Panc1 (cell line): ENCODE results near the gene UBP1. TPM values are rescaled to one million over a fixed set of nuclear protein-coding genes. Genes with fewer than 3 reads are reported as not detected.
"Not testable (repeated sequence)": the region's sequence is repeated elsewhere in the genome, so short reads cannot be mapped to it uniquely, and the experiment has no call there.

ENCODE experiments used
- ATAC-seq: fragments of 200-7000 bp; cut with Tn5 transposase; 2 replicates; pipeline ENCODE4 v1.9.1; 2020; ENCODE audit warnings: mild to moderate bottlenecking, moderate library complexity
- BruUV-seq: library from RNA; stranded (reverse); fragments of 400-500 nt; replicated peaks from 2 replicates; lab custom pipeline; 2021; lab: Mats Ljungman, UMichigan
- CTCF ChIA-PET: fragments of 300-600 bp; sonication (Branson Sonifier 250); formaldehyde crosslinking; loops from one replicate; lab custom pipeline; 2022; ENCODE audit warnings: antibody characterized with exemption; lab: Charles Lee
- POLR2A ChIA-PET: fragments of 300-600 bp; sonication (Branson Sonifier 250); formaldehyde crosslinking; loops from one replicate; lab custom pipeline; 2022; ENCODE audit warnings: antibody characterized with exemption; lab: Charles Lee
- DNase-seq: peaks from one replicate; pipeline ENCODE4 v3.0.0-alpha.2; 2010; ENCODE audit warnings: low read depth, low spot score
- H3K27ac ChIP-seq: 2 replicates; pipeline ENCODE4 v1.5.1; 2011; ENCODE audit warnings: mild to moderate bottlenecking, low read length, inconsistent platforms
- H3K27me3 ChIP-seq: fragments of 200-500 bp; sonication (Bioruptor generic); 2 replicates; pipeline ENCODE4 v1.6.0; 2014; ENCODE audit warnings: low read length, inconsistent platforms; ENCODE audit not compliant: control insufficient read depth, insufficient read depth
- H3K36me3 ChIP-seq: fragments of 200-500 bp; sonication (Bioruptor generic); 2 replicates; pipeline ENCODE4 v1.5.1; 2014; ENCODE audit warnings: inconsistent platforms, mild to moderate bottlenecking, low read length, moderate library complexity; ENCODE audit not compliant: control insufficient read depth, insufficient read depth
- H3K4me1 ChIP-seq: 2 replicates; pipeline ENCODE4 v1.5.1; 2011; ENCODE audit warnings: inconsistent platforms, mild to moderate bottlenecking, low read length, moderate library complexity; ENCODE audit not compliant: control insufficient read depth, insufficient read depth
- H3K4me3 ChIP-seq, 2 experiments: 2 replicates each; pipeline ENCODE4 v1.5.1; 2011 to 2012; ENCODE audit warnings: low read depth in 2 of 2, low read length in 2 of 2, mild to moderate bottlenecking in 2 of 2, inconsistent platforms in 1 of 2, moderate library complexity in 1 of 2
- H3K9me3 ChIP-seq: fragments of 200-500 bp; sonication (Bioruptor generic); 2 replicates; pipeline ENCODE4 v1.5.1; 2014; ENCODE audit warnings: low read depth, mild to moderate bottlenecking, inconsistent platforms, low read length, moderate library complexity; ENCODE audit not compliant: control insufficient read depth, insufficient read depth
- POLR2AphosphoS5 ChIP-seq: IDR thresholded peaks from 2 replicates; pipeline ENCODE4 v1.6.1; 2012; ENCODE audit warnings: mild to moderate bottlenecking, low read depth, low read length, moderate library complexity
- SIN3A ChIP-seq: IDR thresholded peaks from 2 replicates; pipeline ENCODE4 v1.6.1; 2012; ENCODE audit warnings: low read depth, mild to moderate bottlenecking, low read length, moderate library complexity, borderline replicate concordance; ENCODE audit not compliant: insufficient read depth
- TCF7L2 ChIP-seq: IDR thresholded peaks from 2 replicates; pipeline ENCODE4 v1.6.1; 2011; ENCODE audit warnings: mild to moderate bottlenecking, low read depth, low read length, inconsistent platforms
- in situ Hi-C: cut with HindIII; loops from 2 replicates; pipeline ENCODE4 v1.10.0; 2016; ENCODE audit warnings: low sequenced_read_pairs, low pct_unique_long_range_greater_than_20kb
- intact Hi-C: fragments of 100-400 bp; cut with micrococcal nuclease; formaldehyde crosslinking; loops from one replicate; pipeline ENCODE4 v1.10.0; 2022; ENCODE audit not compliant: unreplicated experiment
- total RNA-seq: library from RNA; stranded (reverse); gene quantifications from one replicate; pipeline ENCODE4 v1.2.1, GENCODE V29; 2021; ENCODE audit not compliant: unreplicated experiment
- TF ChIP-seq, protein P1 (sequence below): fragments of 450-650 bp; IDR thresholded peaks from 2 replicates; pipeline ENCODE4 v1.5.1; 2017; ENCODE audit warnings: mild to moderate bottlenecking
- TF ChIP-seq, protein P2 (sequence below), 2 experiments: IDR thresholded peaks; 2 replicates each; pipeline ENCODE4 v1.6.1; 2011 to 2012; ENCODE audit warnings: low read depth in 2 of 2, control low read depth in 1 of 2, low read length in 1 of 2, mild to moderate bottlenecking in 1 of 2, moderate library complexity in 1 of 2; ENCODE audit not compliant: insufficient read depth in 1 of 2

UBP1 gene
- total RNA-seq, 1 experiment from 2014 or later = 62.4 TPM

DNA sequence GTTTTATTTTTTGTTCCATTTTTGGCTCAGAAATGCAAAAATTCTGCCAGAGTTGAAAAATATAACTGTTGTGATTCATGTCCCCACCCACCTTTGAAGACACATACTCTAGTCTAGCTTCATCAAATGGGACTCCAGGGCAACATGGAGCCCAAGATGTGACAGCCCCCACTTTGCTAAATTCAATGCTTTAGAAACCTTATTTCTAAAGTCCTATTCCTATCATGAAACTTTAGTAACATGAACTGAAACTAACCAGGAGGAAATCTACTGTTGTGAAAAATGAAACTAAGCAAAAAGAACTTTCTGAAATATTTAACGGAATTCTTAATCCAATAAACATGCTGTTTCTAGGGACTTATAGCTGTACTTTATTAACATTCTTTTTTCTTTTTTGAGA lies 20.3 kb downstream of the UBP1 start:
- H3K4me3 ChIP-seq = no peak overlapping the region
- ChIA-PET CTCF (no interaction called here), POLR2A (interaction anchor here (0.6 kb wide), 1 partner anchor 24 kb away, joined by 10 read pairs; no protein-coding TSS in a partner anchor)
- ATAC-seq = no peak
- no peaks in the 10 kb centered on the region for H3K27me3 ChIP-seq
- TF ChIP-seq, protein P1, sequence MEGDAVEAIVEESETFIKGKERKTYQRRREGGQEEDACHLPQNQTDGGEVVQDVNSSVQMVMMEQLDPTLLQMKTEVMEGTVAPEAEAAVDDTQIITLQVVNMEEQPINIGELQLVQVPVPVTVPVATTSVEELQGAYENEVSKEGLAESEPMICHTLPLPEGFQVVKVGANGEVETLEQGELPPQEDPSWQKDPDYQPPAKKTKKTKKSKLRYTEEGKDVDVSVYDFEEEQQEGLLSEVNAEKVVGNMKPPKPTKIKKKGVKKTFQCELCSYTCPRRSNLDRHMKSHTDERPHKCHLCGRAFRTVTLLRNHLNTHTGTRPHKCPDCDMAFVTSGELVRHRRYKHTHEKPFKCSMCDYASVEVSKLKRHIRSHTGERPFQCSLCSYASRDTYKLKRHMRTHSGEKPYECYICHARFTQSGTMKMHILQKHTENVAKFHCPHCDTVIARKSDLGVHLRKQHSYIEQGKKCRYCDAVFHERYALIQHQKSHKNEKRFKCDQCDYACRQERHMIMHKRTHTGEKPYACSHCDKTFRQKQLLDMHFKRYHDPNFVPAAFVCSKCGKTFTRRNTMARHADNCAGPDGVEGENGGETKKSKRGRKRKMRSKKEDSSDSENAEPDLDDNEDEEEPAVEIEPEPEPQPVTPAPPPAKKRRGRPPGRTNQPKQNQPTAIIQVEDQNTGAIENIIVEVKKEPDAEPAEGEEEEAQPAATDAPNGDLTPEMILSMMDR = no peak
- TF ChIP-seq, protein P2, sequence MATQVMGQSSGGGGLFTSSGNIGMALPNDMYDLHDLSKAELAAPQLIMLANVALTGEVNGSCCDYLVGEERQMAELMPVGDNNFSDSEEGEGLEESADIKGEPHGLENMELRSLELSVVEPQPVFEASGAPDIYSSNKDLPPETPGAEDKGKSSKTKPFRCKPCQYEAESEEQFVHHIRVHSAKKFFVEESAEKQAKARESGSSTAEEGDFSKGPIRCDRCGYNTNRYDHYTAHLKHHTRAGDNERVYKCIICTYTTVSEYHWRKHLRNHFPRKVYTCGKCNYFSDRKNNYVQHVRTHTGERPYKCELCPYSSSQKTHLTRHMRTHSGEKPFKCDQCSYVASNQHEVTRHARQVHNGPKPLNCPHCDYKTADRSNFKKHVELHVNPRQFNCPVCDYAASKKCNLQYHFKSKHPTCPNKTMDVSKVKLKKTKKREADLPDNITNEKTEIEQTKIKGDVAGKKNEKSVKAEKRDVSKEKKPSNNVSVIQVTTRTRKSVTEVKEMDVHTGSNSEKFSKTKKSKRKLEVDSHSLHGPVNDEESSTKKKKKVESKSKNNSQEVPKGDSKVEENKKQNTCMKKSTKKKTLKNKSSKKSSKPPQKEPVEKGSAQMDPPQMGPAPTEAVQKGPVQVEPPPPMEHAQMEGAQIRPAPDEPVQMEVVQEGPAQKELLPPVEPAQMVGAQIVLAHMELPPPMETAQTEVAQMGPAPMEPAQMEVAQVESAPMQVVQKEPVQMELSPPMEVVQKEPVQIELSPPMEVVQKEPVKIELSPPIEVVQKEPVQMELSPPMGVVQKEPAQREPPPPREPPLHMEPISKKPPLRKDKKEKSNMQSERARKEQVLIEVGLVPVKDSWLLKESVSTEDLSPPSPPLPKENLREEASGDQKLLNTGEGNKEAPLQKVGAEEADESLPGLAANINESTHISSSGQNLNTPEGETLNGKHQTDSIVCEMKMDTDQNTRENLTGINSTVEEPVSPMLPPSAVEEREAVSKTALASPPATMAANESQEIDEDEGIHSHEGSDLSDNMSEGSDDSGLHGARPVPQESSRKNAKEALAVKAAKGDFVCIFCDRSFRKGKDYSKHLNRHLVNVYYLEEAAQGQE (IDR thresholded peaks at IDR 0.05; ENCODE audit: insufficient read depth in 1 of 2, low read depth in 2 of 2, low read length in 1 of 2) = no peak
- TF ChIP-seq POLR2AphosphoS5 (no peak), TCF7L2 (no peak), SIN3A (no peak)
- H3K36me3 ChIP-seq = peaks cover 2% of the 10 kb centered on the region; the same call in 1 of the 2 replicates
- no peaks in the 10 kb centered on the region for H3K9me3 ChIP-seq
- in situ Hi-C loops = no loop called here
- H3K4me1 ChIP-seq = no peaks in the 10 kb centered on the region
- BruUV-seq = no TSS peak
- no peak overlapping the region for H3K27ac ChIP-seq
- no peak for DNase-seq
- intact Hi-C loops = no loop called here

DNA sequence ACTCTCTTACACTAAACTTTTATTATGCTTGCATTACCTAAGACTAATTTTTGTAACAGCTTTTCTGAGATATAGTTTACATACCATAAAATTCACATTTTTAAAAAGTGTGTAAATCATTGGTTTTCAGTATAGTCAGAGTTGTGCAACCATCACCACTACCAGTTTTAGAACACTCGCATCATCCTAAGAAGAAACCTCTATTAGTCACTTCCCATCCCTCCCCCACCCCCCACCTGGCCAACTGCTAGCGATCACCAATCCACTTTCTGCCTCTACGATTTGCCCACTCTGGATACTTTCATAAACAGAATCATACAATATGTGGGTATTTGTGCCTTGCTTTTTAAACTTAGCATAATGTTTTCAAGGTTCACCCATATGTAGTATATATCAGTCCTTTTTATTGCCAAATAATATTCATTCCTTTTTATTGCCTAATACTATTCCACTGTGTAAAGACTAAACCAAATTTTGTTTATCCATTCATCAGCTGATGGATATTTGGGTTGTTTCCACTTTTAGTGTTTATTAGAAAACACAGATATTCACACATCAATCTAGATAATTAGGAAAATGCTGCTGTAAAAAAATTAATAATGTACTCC lies 23.0 kb downstream of the UBP1 start:
- TF ChIP-seq, protein P2 (IDR thresholded peaks at IDR 0.05; ENCODE audit: insufficient read depth in 1 of 2, low read depth in 2 of 2, low read length in 1 of 2) = no peak
- TF ChIP-seq, protein P1 = no peak
- TF ChIP-seq TCF7L2 = no peak
- no peak for TF ChIP-seq POLR2AphosphoS5
- TF ChIP-seq SIN3A = no peak
- ChIA-PET POLR2A (no interaction called here), CTCF (no interaction called here)
- no peak overlapping the region for H3K4me3 ChIP-seq
- DNase-seq (no peak), ATAC-seq (no peak)
- intact Hi-C loops = no loop called here
- in situ Hi-C loops = no loop called here
- TSS peak; percentile 45 for BruUV-seq
- no peaks in the 10 kb centered on the region for H3K4me1 ChIP-seq
- peaks cover 8% of the 10 kb centered on the region; the same call in 1 of the 2 replicates for H3K36me3 ChIP-seq
- no peaks in the 10 kb centered on the region for H3K9me3 ChIP-seq
- H3K27me3 ChIP-seq = no peaks in the 10 kb centered on the region
- no peak overlapping the region for H3K27ac ChIP-seq

DNA sequence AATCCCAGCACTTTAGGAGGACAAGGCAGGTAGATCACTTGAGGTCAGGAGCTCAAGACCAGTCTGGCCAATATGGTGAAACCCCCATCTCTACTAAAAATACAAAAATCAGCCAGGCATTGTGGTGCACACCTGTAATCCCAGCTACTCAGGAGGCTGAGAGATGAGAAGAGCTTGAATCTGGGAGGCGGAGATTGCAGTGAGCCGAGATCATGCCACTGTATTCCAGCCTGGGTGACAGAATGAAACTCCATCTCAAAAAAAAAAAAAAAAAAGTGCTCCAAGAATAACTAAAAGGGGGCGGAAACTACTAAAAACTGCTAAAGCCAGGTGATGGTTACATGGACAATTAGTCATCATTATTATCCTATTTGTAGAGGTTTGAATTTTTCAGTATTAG lies 29.4 kb downstream of the UBP1 start:
- H3K4me1 ChIP-seq, BruUV-seq, H3K4me3 ChIP-seq, DNase-seq, H3K9me3 ChIP-seq, in situ Hi-C loops, H3K27me3 ChIP-seq, POLR2A ChIA-PET, CTCF ChIA-PET, ATAC-seq, intact Hi-C loops, H3K27ac ChIP-seq: not testable (repeated sequence)
- peaks cover 34% of the 10 kb centered on the region for H3K36me3 ChIP-seq
